ENCODE measurements around the gene DDX56.

GRCh38 chr7:44622342-44623151 is 48.8 kb upstream of the DDX56 start:
- TF ChIP-seq CTCF (conservative IDR thresholded peaks at IDR 0.05; ENCODE audit: low read depth, low read length) (no peak), EZH2 (IDR thresholded peaks at IDR 0.05; ENCODE audit: low read length, unreplicated experiment) (no peak), EZH2phosphoT487 (IDR thresholded peaks at IDR 0.05; ENCODE audit: borderline replicate concordance, low read length) (no peak)
